ENCODE results near the gene ACRV1. TPM values are rescaled to one million over a fixed set of nuclear protein-coding genes. Genes with fewer than 3 reads are reported as not detected.

Gene ACRV1
- total and polyA plus RNA-seq, 2 experiments from 2014 or later, result 0.65 TPM; not detected in 1

DNA sequence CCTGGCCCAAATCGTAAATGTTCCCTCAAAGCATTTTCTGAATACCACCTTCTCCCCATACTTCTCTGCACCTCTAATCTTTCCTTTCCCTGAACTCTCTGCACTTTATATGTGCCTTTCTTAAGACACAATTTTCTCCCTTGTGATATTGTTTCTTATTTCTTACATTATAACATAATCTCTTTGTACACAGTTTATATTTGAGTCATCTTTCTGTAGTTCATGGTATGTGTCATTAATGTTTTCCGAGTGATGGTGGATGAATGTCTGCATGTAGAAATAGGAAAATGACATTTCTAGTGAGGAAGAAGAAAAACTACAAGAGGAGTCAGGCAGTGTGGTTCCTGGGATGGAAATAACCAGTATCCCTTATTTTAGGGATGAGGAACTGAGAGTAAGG, 5.5 kb downstream of the ACRV1 start:
- peaks cover 28% of the 10 kb centered on the region for H3K36me3 ChIP-seq (ENCODE audit: insufficient read depth)

More for the DNA sequence above, 5.5 kb downstream of the ACRV1 start:
- ATAC-seq (no peak), DNase-seq (ENCODE audit: low spot score) (no peak)
- H3K79me2 ChIP-seq (replicated peaks; ENCODE audit: insufficient read depth), result no peaks in the 10 kb centered on the region
- H2AFZ ChIP-seq, result no peak overlapping the region
- H3K4me2 ChIP-seq, result no peak overlapping the region
- no peaks in the 10 kb centered on the region for H3K27me3 ChIP-seq (ENCODE audit: insufficient read depth)
- no peaks in the 10 kb centered on the region for H3K27me3 Mint-ChIP-seq (ENCODE audit: insufficient read depth, low read depth, poor library complexity)
- TF ChIP-seq NANOG (IDR thresholded peaks at IDR 0.05; ENCODE audit: borderline replicate concordance) (no peak), POLR2AphosphoS5 (IDR thresholded peaks at IDR 0.05; ENCODE audit: low read depth) (no peak), ZNF114 (CRISPR knock-in tag; IDR thresholded peaks at IDR 0.05) (no peak), STAT1 (IDR thresholded peaks at IDR 0.05; ENCODE audit: unreplicated experiment) (no peak), EZH2phosphoT487 (IDR thresholded peaks at IDR 0.05; ENCODE audit: unreplicated experiment) (no peak), JUNB (IDR thresholded peaks at IDR 0.05; ENCODE audit: unreplicated experiment) (no peak), ZNF331 (CRISPR knock-in tag; IDR thresholded peaks at IDR 0.05; ENCODE audit: low read depth) (no peak), CREB1 (CRISPR knock-in tag; IDR thresholded peaks at IDR 0.05; ENCODE audit: low read depth) (no peak), EZH2 (IDR thresholded peaks at IDR 0.05; ENCODE audit: low read depth, unreplicated experiment) (no peak)
- TF ChIP-seq, protein P1, sequence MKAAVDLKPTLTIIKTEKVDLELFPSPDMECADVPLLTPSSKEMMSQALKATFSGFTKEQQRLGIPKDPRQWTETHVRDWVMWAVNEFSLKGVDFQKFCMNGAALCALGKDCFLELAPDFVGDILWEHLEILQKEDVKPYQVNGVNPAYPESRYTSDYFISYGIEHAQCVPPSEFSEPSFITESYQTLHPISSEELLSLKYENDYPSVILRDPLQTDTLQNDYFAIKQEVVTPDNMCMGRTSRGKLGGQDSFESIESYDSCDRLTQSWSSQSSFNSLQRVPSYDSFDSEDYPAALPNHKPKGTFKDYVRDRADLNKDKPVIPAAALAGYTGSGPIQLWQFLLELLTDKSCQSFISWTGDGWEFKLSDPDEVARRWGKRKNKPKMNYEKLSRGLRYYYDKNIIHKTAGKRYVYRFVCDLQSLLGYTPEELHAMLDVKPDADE (IDR thresholded peaks at IDR 0.05), result no peak
- TF ChIP-seq, protein P2, sequence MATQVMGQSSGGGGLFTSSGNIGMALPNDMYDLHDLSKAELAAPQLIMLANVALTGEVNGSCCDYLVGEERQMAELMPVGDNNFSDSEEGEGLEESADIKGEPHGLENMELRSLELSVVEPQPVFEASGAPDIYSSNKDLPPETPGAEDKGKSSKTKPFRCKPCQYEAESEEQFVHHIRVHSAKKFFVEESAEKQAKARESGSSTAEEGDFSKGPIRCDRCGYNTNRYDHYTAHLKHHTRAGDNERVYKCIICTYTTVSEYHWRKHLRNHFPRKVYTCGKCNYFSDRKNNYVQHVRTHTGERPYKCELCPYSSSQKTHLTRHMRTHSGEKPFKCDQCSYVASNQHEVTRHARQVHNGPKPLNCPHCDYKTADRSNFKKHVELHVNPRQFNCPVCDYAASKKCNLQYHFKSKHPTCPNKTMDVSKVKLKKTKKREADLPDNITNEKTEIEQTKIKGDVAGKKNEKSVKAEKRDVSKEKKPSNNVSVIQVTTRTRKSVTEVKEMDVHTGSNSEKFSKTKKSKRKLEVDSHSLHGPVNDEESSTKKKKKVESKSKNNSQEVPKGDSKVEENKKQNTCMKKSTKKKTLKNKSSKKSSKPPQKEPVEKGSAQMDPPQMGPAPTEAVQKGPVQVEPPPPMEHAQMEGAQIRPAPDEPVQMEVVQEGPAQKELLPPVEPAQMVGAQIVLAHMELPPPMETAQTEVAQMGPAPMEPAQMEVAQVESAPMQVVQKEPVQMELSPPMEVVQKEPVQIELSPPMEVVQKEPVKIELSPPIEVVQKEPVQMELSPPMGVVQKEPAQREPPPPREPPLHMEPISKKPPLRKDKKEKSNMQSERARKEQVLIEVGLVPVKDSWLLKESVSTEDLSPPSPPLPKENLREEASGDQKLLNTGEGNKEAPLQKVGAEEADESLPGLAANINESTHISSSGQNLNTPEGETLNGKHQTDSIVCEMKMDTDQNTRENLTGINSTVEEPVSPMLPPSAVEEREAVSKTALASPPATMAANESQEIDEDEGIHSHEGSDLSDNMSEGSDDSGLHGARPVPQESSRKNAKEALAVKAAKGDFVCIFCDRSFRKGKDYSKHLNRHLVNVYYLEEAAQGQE (IDR thresholded peaks at IDR 0.05; ENCODE audit: unreplicated experiment), result no peak
- TF ChIP-seq, protein P3, sequence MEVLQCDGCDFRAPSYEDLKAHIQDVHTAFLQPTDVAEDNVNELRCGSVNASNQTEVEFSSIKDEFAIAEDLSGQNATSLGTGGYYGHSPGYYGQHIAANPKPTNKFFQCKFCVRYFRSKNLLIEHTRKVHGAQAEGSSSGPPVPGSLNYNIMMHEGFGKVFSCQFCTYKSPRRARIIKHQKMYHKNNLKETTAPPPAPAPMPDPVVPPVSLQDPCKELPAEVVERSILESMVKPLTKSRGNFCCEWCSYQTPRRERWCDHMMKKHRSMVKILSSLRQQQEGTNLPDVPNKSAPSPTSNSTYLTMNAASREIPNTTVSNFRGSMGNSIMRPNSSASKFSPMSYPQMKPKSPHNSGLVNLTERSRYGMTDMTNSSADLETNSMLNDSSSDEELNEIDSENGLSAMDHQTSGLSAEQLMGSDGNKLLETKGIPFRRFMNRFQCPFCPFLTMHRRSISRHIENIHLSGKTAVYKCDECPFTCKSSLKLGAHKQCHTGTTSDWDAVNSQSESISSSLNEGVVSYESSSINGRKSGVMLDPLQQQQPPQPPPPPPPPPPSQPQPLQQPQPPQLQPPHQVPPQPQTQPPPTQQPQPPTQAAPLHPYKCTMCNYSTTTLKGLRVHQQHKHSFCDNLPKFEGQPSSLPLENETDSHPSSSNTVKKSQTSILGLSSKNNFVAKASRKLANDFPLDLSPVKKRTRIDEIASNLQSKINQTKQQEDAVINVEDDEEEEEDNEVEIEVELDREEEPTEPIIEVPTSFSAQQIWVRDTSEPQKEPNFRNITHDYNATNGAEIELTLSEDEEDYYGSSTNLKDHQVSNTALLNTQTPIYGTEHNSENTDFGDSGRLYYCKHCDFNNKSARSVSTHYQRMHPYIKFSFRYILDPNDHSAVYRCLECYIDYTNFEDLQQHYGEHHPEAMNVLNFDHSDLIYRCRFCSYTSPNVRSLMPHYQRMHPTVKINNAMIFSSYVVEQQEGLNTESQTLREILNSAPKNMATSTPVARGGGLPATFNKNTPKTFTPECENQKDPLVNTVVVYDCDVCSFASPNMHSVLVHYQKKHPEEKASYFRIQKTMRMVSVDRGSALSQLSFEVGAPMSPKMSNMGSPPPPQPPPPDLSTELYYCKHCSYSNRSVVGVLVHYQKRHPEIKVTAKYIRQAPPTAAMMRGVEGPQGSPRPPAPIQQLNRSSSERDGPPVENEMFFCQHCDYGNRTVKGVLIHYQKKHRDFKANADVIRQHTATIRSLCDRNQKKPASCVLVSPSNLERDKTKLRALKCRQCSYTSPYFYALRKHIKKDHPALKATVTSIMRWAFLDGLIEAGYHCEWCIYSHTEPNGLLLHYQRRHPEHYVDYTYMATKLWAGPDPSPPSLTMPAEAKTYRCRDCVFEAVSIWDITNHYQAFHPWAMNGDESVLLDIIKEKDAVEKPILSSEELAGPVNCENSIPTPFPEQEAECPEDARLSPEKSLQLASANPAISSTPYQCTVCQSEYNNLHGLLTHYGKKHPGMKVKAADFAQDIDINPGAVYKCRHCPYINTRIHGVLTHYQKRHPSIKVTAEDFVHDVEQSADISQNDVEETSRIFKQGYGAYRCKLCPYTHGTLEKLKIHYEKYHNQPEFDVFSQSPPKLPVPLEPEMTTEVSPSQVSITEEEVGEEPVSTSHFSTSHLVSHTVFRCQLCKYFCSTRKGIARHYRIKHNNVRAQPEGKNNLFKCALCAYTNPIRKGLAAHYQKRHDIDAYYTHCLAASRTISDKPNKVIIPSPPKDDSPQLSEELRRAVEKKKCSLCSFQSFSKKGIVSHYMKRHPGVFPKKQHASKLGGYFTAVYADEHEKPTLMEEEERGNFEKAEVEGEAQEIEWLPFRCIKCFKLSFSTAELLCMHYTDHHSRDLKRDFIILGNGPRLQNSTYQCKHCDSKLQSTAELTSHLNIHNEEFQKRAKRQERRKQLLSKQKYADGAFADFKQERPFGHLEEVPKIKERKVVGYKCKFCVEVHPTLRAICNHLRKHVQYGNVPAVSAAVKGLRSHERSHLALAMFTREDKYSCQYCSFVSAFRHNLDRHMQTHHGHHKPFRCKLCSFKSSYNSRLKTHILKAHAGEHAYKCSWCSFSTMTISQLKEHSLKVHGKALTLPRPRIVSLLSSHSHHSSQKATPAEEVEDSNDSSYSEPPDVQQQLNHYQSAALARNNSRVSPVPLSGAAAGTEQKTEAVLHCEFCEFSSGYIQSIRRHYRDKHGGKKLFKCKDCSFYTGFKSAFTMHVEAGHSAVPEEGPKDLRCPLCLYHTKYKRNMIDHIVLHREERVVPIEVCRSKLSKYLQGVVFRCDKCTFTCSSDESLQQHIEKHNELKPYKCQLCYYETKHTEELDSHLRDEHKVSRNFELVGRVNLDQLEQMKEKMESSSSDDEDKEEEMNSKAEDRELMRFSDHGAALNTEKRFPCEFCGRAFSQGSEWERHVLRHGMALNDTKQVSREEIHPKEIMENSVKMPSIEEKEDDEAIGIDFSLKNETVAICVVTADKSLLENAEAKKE (CRISPR knock-in tag; IDR thresholded peaks at IDR 0.05), result no peak
- TF ChIP-seq, protein P4, sequence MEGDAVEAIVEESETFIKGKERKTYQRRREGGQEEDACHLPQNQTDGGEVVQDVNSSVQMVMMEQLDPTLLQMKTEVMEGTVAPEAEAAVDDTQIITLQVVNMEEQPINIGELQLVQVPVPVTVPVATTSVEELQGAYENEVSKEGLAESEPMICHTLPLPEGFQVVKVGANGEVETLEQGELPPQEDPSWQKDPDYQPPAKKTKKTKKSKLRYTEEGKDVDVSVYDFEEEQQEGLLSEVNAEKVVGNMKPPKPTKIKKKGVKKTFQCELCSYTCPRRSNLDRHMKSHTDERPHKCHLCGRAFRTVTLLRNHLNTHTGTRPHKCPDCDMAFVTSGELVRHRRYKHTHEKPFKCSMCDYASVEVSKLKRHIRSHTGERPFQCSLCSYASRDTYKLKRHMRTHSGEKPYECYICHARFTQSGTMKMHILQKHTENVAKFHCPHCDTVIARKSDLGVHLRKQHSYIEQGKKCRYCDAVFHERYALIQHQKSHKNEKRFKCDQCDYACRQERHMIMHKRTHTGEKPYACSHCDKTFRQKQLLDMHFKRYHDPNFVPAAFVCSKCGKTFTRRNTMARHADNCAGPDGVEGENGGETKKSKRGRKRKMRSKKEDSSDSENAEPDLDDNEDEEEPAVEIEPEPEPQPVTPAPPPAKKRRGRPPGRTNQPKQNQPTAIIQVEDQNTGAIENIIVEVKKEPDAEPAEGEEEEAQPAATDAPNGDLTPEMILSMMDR (conservative IDR thresholded peaks at IDR 0.05; ENCODE audit: low read depth in 2 of 2), result no peak
- no peak overlapping the region for H3K27ac ChIP-seq (ENCODE audit: low read depth)
- H3K4me3 ChIP-seq, result no peak overlapping the region
- H3K9me3 Mint-ChIP-seq, result no peaks in the 10 kb centered on the region
- H3F3A ChIP-seq (replicated peaks; ENCODE audit: low read depth), result no peaks in the 10 kb centered on the region
- H3K4me1 ChIP-seq (ENCODE audit: insufficient read depth), result no peaks in the 10 kb centered on the region
- H3K9me2 ChIP-seq (ENCODE audit: insufficient read depth), result no peaks in the 10 kb centered on the region
- no peak overlapping the region for H3K27ac Mint-ChIP-seq
- H3K4me3 Mint-ChIP-seq, result no peak overlapping the region
- peaks cover 11% of the 10 kb centered on the region; the same call in 1 of the 2 replicates for H4K20me1 ChIP-seq (replicated peaks; ENCODE audit: insufficient read depth)
- H3K4me1 Mint-ChIP-seq, result peaks cover under 1% of the 10 kb centered on the region; the same call in 2 of the 3 replicates
- peaks cover 32% of the 10 kb centered on the region; the same call in 2 of the 3 replicates for H3K36me3 Mint-ChIP-seq (ENCODE audit: low read depth)
